NCI-H1105 (cell line): Measurements from ENCODE around the gene EMILIN2.

Experiments used
- DNase-seq: peaks from one replicate; lab custom pipeline; 2025; lab: John Stamatoyannopoulos, UW

EMILIN2 gene

DNA sequence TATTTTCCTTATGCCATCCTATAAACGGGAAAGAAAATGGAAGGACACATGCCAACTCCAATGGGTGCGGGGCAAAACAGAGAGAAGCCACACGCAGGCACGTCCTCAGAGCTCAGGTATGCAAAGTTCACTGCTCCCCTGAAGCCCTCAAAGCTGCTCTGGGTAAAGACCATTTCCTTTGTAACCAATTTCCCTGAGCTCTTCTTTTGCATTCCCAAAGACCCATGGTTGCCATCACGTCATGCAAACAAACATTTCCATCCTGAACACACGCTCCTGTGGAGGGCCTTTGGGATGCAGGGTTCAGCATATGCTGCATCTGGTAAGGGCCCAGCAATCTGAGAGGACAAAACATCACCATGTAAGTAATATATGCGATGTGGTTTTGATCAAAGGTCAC, 69.4 kb downstream of the EMILIN2 start:
- DNase-seq = no peak

DNA sequence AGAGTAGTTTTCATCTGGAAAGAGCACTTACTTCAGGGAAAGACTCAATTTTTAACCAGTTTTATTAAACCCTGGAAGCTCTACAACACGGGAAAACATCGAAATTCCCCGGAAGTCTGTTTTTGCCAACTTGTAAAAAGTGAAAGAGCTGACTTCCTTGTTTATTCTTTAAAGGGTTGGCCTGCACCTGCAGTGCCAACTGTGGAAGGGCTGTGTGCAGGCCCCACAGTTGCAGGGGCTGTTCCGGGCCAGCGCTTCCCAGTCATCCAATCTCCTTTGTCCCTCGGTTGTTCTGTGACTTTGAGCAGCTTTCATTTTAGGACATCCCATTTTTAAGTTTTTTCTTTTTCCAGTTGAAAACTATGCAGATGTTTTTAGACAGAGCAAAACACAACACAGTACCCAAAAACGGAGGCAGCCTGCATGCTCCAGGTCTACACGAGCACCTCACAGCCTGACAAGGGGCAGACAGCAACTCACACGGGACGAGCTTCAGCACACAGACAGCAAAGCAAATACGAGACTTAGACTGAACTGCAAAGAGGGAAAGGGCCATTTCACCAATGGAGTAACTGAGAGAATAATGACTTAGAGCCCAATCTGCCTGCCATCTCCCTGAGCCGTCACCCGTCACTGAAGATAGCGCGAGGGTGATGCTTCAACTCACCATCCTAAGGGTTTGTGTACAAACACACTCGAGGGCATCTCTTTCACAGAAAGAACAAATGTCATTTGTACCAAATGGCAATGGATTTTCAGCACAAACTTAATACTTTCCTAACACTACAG, 70.6 kb downstream of the EMILIN2 start:
- no peak for DNase-seq

DNA sequence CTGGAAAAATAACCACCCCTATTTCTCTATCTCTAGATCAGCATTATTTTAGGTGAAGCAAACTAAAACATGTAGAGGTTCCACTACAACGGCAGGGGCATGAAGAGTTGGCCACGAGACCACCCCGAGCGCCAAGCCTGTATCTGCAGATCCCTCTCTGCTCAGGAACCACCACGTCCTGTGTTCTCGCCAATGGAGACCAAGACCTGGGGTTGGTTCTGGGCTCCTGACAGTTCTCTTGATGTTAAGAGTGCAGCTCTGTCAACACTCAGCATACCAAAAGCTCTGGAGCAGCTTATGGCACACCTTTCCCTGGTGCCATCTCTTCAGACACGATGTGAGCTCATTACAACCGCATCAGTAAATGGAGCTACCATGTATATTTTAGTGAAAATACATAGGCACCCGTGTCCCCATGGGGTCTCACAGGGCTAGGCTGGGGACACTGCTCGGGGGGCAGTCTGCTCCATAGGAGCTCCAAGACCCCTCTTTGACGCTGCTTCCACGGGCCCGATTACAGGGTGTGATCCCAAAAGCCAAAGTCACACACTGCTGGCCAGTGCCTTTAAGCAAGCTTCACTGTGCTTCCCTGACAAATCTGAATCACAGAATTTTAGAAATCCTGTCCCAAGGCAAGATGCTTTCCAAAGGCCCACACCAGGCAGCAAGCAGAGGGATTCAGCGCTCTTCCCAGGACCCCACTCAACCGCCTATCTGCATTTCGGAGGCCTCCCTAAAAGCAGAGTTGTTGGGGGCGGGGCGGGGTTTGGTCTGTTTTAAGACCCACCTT, 72.2 kb downstream of the EMILIN2 start:
- no peak for DNase-seq

DNA sequence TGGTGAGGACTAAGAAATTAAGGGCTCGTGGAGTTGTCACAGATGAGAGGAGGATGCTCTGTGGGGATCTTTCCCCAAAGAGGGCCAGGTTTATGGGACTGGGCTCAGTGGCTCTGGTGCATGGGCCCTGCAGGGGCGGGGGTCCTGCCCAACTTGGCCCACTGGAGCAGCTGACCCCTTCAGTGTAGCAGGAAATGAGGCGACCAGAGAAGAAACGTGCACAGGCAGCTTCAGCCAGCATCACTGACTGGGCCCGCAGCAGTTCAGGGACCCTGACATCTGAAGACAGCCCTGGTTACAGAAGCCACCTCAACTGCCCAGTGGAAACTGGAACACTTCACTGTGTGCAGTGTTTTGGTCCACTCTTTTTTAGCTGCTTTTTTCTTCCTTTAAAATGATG, 72.8 kb downstream of the EMILIN2 start:
- DNase-seq = no peak

DNA sequence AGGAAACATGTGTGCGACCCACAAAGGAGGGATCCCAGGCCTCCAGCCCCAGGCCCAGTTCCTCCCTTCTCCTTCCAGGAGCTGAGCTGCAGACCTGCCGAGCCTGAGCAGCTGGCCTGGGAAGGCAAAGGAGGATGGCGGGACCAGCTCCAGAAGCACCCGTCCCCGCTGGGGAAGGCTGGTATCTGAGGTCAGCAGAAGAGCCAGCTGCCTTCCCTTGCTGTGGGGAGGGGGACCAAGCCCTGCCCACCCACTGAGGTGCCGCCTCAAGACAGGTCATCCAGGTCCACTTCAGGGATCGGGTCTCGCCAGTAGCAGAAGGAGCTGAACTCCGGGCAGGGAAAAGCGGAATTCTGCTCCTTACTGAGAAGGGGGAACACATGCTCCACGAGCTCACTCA, 73.2 kb downstream of the EMILIN2 start:
- DNase-seq = no peak

DNA sequence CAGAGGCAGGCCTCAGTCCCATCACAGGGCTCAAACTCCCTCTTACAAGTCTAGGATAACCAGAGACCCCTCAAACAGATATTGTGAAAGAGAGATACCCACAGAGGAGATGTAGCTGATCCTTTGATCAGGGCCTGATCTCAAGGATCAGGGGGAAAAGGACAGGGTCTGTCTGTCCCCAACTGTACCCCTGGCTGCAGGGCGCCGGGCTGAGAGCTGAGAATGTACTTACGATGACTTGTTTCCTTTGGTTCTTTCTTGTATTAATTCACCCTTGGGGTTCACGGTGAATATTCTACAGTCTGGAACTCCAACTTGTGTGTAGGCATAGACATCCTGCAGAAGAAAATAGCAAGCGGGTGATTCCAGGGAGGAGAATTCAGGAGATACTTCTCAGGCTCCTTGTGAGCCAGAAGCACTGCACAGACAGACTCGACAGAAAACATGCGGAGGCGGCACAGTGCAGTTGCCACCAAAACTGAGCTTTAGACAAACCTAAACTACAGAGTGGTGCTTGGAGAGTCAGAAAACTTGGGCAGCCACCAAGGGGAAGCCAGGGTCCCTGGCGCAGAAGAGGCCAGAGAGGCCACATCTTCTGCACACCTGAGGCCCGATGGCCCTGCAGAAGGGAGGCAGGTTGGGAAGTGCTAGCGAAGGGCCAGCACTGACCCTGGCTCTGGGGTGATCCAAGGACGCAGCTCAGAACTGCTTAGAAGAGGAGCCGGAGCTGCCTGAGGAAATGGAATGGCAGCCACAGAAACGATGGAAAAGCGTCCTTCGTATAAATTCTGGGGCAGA, 73.9 kb downstream of the EMILIN2 start:
- DNase-seq = no peak

DNA sequence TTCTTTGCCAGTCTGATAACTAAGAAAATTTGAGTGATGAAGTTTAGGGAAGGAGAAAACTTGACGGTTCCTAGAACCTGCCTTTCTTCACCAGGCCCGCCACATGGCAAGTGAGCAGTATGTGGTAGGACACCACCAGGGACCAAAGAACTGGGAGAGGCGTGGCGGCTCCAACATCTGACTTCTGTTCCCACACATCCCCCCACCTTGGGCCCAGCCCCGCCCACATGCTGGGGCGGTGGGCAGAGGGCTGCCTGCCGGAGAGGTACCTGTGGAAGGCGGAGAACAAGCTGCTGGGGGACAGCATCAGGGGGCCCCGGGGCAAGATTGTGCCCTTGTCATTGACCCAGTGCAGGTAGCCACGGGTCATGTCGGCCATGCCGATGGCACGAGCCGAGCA, 75.0 kb downstream of the EMILIN2 start:
- DNase-seq = no peak

DNA sequence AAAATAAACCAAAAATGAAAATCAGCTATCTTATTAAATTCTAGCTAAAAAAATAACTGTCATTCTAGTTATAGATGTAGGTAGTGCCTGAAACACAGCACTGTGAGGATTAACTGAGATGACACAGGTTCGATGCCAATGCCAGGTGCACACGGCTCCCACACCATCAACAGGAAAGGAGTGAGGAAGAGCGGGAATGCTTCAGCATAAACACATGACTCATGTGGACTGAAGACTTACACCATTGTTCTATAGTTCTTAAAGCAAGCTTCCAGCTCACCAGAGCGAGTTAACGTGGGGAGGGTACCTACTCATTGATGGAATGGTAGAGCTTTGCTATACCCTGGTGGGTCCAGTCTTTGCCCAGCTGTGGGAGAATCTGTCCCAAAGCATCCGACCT, 76.7 kb downstream of the EMILIN2 start:
- DNase-seq = no peak

DNA sequence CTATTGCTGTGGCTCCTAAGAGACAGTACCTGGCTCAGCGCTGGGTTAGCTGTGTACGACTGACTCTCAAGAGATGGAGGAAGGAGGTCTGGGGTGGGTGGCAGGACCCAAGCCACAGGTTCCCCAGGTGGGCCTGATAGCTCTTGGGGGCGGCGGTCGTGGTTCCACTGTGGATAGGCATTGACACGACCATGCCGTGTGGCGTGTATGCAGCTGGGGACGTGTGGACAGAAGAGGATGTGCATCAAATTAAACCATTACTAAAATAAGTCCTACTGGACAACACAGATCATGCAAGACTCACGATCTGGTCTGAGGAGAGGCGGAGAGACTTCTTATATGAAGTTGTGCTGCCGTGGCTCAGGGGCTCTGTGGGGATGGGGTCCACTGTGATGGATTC, 78.1 kb downstream of the EMILIN2 start:
- no peak for DNase-seq

DNA sequence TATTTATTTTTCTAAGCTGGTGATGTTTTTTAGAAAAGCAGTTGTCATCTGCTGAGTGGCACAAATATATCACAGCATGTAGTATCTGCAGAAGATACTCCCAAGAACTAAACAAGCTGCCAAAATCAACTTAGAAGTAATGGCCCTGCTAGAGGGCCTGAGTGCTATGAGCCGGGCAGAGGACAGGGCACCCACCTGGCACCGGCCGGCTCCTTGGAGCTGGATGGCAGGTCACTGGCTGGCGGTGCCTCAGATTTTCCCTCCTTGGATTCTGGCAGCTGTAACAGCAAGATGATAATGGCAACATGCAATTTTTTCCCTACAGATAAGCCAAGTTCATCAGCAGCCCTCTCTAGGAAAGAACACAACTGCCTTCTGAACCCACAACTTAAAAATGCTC, 79.7 kb downstream of the EMILIN2 start:
- no peak for DNase-seq

DNA sequence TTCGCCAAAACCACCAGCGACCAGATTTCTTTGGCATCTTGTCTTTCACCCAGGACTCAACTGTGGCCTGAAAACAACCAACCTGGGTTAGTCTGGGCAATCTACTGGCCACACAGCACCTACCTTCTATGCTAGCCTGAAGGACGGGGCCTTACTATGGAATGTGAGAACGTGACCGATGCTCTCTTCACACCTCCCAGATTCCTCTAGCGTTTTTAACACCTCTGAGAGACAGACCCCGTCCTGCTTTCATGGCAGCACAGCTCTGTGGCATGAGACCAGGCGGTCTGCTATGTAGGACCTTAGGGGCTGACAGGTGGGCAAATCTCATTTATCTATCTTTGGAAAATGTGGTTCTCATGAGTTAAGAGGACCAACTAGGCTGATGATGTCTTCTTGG, 80.9 kb downstream of the EMILIN2 start:
- no peak for DNase-seq

DNA sequence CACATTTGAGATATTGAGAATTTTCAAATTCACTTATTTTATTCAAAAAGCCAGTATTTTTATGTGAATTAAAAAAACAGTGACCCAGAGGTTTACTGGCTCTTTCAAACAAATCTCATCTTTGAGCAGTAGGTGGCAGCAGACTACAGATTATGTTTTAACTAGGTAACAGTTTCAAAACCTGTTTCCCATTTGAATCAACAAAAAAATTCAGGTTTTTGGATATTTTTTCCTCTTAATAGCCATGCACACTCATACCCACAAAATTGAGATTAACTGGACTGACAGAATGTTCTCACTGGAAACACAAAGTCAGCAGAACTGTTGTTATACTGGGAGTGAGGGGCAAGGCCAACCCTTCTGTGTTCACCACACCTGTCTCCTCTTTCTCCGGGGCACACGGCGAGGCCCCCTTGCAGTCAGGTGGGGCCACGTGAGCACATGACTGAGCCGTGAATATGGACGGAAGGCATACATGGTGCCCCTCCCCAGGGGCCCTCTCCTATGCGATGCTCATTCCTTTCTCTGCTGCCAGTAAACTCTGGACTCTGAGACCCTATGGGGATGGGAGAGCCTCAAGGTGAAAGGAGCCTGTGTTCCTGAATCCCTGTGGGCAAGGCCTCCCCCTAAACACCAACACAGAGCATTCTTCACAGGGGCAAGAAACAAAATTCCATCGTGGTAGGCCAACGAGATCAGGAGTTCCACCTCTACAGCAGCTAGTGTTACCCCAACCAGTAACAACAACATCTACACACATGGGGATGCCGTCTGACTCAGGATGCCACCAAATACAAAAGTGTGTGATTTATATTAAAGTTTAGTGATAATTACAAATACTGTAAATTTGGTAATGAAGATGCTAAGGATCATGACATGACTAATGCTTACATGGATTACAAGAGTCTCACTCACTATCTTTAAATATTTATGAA, 85.7 kb downstream of the EMILIN2 start:
- DNase-seq = peak; percentile 2

DNA sequence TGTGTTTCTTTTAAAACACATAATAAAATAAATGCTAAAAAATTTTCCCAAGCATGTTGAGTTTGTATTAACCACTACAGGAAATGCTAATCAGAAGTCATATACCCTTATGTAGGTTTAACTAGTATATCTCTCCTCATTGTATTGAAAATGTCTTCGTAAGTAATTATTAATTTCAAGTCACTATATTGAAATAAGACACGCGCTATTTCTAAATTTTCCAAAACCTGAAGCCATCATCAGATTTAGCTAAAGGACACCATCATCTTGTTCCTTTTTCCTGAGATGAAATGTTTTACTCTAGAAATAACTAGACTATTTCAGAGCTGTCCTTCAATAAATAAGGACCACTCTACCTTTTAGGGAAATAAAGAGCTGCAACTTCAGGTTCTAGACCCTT, 87.2 kb downstream of the EMILIN2 start:
- no peak for DNase-seq

DNA sequence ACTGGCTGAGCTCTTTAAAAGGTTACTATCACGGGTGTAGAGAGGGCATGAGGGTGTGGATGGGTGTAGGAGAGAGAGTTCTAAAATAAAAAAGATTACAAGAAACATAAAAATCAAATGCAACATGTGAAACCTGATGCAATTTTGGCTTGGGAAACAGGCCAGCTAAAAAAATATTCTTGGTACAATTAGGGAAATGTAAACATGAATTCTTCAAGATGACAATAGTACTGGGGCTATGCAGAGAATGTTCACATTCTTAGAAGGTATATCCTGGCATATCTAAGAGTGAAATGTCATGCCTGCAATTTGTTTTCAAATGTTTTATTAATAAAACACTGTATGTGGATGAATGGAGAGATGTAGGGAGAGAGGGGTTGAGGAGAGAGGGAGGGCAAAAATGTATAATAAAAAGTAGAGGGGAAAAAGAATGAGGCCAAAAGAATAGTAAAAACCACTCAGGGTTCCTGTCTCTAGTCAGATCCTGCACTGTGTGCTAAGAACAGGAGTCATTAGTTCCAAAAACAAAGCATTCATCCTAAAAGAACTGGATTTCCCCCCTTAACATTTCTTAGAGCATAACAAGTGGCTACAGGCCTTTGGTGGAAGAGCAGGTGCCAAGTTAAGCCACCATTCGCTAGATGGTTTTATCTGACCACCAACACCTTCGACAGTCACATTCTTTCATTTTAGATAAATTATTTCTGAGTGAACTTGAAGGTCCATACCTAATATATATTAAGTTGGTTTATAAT, 88.8 kb downstream of the EMILIN2 start:
- no peak for DNase-seq

DNA sequence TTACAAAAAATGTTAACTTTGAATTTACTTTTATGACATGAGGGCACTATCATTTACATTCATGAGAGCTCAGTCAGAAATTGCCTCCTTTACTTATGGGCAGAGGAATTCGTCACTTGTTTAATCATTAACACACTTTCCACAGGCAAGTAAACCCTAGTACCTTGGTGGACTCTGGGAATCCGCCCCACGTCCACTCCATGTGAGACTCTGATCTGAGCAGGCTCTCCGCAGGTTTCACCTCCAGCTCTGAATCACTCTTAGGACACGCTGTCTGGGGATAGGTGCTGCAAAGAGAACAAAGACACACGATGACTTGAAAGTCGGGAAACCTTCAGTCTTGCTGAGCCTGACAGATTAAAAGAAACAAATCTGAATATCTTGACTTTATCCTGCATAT, 92.5 kb downstream of the EMILIN2 start:
- no peak for DNase-seq

DNA sequence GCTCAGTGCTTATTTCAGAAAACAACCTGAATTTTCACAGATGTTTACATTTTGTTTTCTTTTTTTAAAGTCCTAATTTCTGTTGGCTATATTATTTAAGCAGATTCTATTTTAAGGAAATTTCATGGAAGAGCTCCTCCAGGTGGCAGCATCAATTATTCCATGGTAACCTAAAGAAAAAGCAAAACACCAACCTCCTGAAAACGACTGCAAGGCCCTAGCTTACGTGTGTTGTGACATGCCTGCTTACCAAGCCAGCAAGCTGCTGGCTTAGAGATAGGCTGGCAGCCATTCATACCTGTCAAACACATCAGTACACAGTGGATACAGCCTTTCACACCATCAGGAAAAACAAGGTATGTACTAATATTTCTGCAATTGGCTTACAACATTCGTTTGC, 101.2 kb downstream of the EMILIN2 start:
- DNase-seq = no peak

DNA sequence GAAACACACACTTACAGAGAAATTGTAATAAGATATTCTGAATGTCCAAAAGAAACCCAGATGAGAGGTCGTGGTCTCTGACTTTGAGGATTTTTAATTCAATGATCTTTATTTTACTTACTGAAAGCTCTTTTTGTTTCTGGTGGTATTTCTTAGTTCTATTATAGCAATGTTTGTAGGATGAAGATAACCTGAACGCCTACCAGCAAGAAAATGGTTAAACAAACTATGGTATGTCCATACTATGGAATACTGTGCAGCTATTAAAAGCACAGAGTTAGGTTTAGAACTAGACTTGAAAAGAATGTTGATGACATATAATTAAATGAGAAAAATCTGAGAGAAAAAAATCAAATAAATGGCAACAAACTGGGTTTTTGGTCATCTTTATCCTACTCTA, 105.8 kb downstream of the EMILIN2 start:
- no peak for DNase-seq

DNA sequence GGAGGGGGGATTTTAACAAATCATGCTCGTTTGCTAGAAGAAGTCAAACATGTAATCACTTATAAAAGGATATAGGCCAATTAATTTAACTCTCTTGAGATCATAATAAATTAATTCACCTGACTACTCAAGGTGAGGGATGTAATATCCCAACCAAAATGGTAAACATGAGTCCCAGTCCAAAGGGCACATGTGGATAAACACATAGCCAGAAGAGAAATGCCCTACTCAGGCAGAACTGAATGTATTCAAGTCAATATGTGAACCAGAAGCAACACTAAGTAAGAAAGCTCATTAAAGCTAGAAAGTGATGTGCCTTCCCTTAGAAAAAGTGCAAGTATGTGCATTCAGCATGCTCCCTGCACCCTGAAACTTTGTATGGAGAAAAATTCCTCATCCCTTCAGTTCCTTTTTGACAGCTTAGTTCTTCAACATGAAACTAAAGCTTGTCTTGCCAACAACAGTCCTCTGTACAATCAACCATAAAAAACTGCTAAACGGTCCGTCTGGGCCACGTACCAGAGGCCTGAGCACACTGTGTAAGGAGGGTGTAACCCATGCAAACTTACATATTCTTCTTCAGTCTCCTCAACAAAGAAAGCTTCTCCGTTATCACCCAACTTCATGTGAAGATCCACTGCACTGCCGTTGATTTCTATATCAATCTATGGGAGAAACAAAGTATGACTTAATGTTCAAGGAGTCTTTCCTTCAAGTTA, 107.3 kb downstream of the EMILIN2 start:
- DNase-seq = no peak

DNA sequence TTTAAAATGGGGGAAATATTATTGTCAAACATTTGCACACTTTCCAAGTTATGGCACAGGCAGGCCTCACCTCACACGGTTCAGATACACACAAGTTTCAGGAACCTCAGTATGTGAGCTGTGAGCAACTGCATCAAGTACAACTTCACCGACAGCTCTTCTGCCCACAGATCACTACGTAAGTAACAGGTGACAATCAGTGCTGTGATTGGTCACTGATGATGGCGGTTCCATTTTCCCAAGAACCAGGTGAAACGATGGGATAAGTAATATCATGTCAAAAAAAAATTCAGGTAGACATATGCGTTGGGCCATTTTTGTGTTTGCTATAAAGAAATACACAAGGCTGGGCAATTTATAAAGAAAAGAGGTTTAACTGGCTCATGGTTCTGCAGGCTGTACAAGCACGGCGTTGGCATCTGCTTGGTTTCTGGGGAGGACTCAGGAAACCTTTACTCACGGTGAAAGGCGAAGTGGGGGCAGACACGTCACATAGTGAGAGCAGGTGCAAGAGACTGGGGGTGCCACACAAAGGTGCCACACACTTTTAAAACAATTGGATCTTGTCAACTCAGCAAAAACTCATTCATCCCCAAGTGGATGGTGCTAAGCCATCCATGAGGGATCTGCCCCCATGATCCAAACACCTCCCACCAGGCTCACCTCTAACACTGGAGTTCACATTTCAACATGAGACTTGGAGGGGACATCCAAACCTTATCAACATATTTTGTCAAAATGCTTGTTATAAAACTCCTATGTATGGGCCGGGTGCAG, 108.3 kb downstream of the EMILIN2 start:
- no peak for DNase-seq
